ENCODE results near the gene HOXC11.

The HOXC11 gene

DNA sequence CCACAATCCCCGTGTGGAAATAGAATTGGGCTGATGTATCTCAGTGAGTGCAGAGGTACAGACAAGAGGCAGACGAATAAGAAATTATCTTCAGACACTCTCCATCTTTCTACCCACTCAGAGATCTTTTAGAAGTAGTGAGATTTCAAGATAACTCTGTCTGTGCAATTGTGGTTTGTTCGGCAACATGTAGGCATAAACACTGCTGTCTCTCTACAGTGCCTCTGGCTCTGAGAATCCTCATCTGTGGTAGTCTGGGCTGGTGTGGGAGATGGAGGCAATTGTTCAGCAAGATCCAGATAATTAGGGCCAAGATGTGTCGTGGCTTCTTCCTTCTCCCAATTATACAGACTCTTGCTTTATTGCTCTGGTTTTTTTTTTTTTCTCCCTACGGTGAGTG is 31.2 kb upstream of the HOXC11 start:
- H3K4me3 ChIP-seq (ENCODE audit: low read depth, low read length) = no peak overlapping the region

- no peak overlapping the region for H3K4me3 ChIP-seq (ENCODE audit: low read depth, low read length)
Observed at GRCh38 chr12:53942467-53942997, 30.4 kb upstream of the HOXC11 start.

DNA sequence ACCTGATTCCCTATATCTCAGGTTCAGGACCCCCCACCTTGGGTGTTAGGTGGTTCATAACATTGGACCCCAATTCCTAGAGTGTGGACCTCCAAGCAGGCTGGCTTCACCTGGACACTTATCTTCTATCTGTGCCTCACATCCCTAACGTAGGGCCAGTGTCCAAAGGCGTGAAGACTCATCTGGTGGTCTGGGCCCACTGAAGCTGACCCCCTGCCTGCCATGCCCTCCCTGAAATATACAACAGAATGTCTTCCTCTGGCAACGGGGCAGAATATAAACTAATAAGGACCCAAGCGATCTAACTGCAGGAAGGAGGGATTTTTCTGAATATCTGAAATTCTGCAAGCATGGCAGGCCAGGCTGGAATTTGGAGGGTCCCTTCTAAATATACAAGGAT is 28.7 kb upstream of the HOXC11 start:
- no peak overlapping the region for H3K4me3 ChIP-seq (ENCODE audit: low read depth, low read length)

DNA sequence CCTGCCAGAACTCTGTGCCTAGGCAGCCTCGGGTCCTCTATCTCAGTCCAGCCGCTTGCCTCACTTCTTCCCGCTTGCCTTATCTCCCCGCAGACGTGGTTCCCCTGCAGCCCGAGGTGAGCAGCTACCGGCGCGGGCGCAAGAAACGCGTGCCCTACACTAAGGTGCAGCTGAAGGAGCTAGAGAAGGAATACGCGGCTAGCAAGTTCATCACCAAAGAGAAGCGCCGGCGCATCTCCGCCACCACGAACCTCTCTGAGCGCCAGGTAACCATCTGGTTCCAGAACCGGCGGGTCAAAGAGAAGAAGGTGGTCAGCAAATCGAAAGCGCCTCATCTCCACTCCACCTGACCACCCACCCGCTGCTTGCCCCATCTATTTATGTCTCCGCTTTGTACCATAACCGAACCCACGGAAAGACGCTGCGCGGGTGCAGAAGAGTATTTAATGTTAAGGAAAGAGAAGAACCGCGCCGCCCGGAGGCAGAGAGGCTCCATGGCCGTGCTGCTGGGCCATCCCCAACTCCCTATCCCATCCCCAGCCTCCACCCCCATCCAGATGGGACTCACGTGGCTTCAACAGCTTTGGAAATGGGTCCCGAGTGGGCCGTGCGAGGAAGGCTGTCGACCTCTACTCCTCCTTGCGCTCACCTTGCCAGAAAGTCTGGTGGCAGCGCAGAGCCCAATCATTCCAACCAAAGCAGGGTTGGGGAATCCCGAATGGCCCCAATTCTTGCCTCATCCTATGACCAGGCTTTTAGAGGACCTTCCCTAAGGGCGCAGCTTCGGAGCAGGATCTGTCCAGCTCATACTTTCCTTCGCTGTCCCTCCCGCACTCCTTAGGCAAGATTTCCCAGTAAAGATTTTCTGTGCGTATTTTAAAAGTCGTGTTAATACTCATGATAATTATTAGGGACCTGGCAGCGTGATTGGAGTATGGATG is 27.7 kb upstream of the HOXC11 start:
- no peak overlapping the region for H3K4me3 ChIP-seq (ENCODE audit: low read depth, low read length)

DNA sequence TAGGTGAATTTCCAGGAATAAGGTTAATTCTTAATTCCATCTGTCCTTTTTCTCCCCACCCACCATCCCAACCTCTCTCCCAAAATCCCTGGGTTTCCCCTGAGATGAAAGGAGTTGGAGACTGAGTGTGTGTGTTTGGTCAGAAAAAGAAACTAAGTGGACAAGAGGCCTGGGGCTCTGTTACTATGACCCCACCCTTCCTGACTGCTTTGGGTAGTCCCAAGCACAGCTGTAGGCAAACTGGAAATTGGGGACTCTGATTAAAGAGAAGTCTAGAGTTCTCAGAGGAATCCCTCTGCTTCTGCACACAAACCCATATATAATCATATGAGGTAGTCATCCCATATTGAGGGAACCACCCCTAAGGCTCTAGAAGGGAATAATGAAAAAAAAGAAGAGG is 25.2 kb upstream of the HOXC11 start:
- no peak overlapping the region for H3K4me3 ChIP-seq (ENCODE audit: low read depth, low read length)

GRCh38 chr12:53948650-53949593 is 24.0 kb upstream of the HOXC11 start:
- H3K4me3 ChIP-seq (ENCODE audit: low read depth, low read length) = no peak overlapping the region

DNA sequence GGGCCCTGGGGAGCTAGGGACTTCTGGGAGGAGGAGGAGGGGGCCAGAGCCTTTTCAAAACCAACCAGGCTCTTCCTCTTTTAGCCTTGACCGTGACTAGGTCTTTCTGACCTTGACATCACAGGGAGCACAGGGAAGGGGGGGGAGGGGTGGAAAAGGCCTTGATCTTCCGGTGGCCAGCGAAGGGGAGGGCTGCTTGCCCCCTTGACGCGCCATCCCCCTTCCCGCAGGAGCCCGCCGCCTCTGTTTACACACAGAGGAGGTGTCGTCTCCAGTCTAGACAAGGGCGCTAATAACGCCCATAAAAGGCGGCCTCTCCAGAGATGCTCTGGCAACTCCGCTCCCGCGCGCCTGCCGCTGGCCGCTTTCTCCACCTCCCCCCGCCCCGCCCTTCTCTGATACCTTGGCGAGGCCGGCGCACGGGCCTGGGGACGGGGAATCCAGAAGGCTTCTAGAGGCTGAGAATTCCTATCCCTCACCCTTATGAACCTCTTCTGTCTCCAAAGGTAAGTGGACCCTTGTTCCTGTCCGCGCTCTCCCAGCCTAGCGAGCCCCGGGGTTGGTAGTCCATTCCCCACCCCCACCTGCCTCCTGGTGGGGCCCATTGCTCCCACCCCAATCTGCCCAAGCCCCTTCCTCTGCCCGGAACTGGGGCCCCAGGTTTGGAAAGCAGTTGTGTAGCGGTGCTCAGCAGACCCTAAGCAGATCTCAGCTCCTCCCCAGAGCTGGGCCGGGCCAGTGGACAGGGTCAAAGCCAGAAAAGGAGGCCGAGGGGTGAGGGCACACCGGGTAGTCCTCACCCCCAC is 23.1 kb upstream of the HOXC11 start:
- no peak overlapping the region for H3K4me3 ChIP-seq (ENCODE audit: low read depth, low read length)

DNA sequence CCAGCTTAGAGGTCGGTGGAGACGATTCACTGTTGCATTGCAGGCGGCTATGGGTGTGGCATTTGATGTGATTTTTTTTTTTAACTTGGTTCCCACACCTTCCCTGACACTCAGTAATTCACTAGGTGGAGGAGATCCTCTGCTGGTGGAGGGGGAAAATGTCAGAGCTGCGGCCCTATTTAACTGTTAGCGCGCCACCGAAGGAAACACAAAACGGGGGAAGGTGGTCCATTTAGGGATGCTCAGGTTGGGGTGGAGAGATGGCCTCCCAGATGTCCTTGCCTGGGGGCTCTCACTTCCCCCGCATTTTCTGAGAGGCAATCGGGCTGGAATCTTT is 22.5 kb upstream of the HOXC11 start:
- H3K4me3 ChIP-seq (ENCODE audit: low read depth, low read length) = no peak overlapping the region

DNA sequence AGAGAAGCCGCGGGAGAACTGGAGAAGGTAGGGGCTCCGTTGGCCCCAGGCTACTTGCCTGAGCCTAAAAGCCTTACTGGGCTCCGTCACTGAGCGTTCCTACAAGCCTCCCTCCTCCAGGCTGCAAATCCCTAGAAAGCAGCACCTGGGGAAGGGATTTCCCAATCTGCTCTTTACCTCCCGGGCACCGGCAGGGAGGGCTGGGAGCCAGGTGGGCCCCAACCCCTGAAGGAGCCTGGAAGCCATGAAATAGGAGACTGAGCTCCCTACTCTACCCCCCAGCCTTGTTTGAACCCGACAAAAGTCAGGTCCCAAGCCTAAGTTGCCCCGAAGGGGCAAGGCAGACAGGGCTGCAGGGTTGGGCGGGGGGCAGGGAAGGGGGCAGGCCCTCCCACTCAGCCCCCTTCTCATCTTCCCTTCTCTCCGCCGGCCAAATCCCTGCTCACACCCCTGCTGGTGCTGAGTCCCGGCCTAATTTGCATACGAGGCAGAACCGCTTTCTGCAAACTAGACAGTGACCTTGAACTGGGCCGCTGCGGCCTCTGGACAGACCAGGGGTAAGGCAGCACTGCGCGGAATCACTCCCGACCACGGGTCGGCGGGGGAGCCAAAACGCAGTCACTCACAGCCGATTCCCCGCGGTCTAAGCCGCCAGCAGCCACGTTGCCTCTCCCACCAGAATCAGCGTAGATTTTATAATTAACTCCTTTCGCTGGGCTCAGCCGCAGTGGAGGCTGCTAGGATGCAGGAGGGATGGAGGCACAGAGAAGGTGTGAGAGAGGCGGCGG is 21.9 kb upstream of the HOXC11 start:
- no peak overlapping the region for H3K4me3 ChIP-seq (ENCODE audit: low read depth, low read length)

- no peak overlapping the region for H3K4me3 ChIP-seq (ENCODE audit: low read depth, low read length)
Observed at GRCh38 chr12:53951577-53952334, 21.2 kb upstream of the HOXC11 start.

GRCh38 chr12:53952335-53952694 is 20.6 kb upstream of the HOXC11 start:
- H3K4me3 ChIP-seq (ENCODE audit: low read depth, low read length) = no peak overlapping the region

DNA sequence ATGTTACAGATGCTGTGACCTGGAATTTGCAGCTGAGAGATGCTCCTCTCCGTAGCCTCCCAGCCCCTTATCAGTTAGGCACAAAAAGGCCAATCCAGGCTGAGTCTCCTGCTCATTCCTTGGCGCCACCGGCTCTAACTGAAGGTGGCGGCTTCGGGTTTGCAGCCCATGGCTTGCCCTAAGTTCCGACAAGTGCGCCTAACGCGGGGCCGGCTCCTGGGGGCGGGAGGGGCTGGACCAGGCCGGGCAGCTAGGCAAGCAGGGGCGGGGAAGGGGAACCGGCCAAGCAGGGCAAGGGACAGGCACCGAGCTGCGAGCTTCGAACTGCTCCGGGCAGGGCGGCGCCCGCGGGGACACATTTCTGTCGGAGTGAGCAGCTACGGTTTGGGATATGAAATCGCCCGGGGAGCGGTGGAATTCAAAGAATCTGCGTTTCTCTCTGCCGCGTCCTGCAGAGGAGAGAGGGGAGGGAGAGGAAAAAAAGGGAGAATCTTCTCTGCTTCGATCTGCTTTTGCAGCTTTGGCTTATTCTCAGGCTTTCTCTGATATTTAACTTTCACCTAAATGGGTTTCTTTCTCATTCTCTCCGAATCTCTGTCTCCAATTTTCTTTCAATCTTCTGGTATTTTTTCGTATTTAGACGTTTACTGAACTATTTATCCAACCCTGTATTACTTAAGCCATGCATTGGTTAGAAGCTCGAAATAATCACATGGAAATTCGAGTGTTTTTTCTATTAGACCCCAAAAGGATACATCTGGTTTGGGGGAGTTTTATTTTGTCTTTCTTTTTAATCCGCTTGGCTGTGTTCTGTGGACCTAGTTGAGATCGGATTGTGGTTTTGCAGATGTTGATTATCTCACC is 19.8 kb upstream of the HOXC11 start:
- H3K4me3 ChIP-seq (ENCODE audit: low read depth, low read length) = no peak overlapping the region

- H3K4me3 ChIP-seq (ENCODE audit: low read depth, low read length) = no peak overlapping the region
Observed at GRCh38 chr12:53953831-53954693, 18.9 kb upstream of the HOXC11 start.

DNA sequence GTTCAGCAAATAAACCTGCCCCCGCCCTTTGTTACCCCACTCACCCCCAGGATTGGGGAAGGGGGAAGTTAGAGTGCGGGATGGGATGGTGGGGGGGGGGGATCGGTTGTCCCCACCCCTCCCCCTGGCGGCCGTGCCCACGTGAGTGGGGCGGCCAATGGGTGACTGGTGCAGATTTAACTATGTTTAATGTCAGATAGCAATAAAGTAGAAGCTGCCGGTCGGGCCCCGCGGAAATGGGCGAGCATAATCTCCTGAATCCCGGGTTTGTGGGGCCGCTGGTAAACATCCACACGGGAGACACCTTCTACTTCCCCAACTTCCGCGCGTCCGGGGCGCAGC is 18.3 kb upstream of the HOXC11 start, which contains the start of gene HOXC12:
TSS of gene HOXC12 (plus strand) at position 210 of the 342 bp plus-strand sequence. CDS start at position 237, 27 bp downstream.
- no peak within 1 kb of the TSS for H3K4me3 ChIP-seq (ENCODE audit: low read depth, low read length)

DNA sequence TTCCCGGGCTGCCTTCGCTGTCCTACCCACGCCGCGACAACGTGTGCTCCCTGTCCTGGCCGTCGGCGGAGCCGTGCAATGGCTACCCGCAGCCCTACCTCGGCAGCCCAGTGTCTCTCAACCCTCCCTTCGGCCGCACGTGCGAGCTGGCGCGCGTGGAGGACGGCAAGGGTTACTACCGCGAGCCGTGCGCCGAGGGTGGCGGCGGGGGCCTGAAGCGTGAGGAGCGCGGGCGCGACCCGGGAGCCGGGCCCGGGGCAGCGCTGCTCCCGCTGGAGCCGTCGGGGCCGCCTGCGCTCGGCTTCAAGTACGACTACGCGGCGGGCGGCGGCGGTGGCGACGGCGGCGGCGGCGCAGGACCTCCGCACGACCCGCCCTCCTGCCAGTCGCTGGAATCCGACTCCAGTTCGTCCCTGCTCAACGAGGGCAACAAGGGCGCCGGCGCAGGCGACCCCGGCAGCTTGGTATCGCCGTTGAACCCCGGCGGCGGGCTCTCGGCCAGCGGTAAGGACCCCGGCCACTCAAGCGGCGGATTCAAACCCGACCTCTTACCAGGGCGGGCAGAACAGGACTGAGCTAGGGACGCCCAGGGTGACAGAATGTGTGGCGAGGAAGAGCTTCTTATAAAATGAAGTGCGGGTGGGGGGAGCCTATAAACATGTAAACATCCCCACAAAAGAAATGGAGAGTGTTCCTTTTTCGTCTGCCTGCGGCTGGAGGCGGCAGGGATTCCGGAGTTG is 17.7 kb upstream of the HOXC11 start:
- H3K4me3 ChIP-seq (ENCODE audit: low read depth, low read length) = no peak overlapping the region

DNA sequence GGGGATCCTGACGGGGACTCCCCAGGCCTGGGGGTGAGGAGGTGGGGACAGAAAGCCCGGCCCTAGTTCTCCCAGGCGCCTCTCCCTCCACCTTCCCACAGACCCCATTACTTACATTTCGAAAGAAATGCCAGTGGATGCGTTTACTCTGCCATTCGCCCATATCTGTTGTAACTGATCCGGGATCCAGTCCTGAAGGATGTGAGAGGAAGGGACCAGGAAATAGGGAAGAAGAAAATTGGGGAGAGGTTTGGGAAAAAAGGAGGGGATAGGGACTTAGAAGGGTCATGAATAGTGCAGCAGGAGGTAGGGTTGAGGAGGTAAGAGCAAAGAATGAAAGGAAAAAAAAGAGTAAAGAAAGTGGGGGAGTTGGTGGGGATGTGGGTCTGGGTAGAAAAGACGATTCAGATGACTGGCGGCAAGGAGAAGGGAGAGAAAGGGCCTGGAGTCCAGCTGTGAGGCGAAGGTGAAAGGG is 17.1 kb upstream of the HOXC11 start:
- H3K4me3 ChIP-seq (ENCODE audit: low read depth, low read length) = no peak overlapping the region

Data from iPS-11a (cell line).